Esophagus squamous epithelium (tissue), 5 donors: Measurements from ENCODE around the gene SAP30L. TPM values are rescaled to one million over a fixed set of nuclear protein-coding genes. Genes with fewer than 3 reads are reported as not detected.

Source experiments
- DNase-seq: peaks from one replicate; lab custom pipeline; 2025; lab: John Stamatoyannopoulos, UW
- H3K27ac ChIP-seq, 4 donors: fragments of 200-600 bp; sonication (generic); one replicate each; pipeline ENCODE4 v1.5.1; 2016 to 2019; ENCODE audit warnings: mild to moderate bottlenecking in 1 of 4
- H3K27me3 ChIP-seq, 4 donors: fragments of 200-600 bp; sonication (generic); 1 replicate in 3 of 4; 2 replicates in 1 of 4; pipeline versions ENCODE4 v1.5.1 to v1.6.0; 2017 to 2021; ENCODE audit warnings: antibody characterized with exemption in 1 of 4
- H3K36me3 ChIP-seq, 3 donors: fragments of 200-600 bp; sonication (generic); one replicate each; pipeline ENCODE4 v1.5.1; 2016 to 2019
- H3K4me1 ChIP-seq, 3 donors: fragments of 200-600 bp; sonication (generic); one replicate each; pipeline ENCODE4 v1.5.1; 2017 to 2019
- H3K4me3 ChIP-seq, 4 donors: fragments of 200-600 bp; sonication (generic); 1 replicate in 3 of 4; 2 replicates in 1 of 4; pipeline ENCODE4 v1.5.1; 2016 to 2019; ENCODE audit warnings: mild to moderate bottlenecking in 2 of 4, moderate library complexity in 1 of 4
- H3K9me3 ChIP-seq, 3 donors: fragments of 200-600 bp; sonication (generic); one replicate each; pipeline ENCODE4 v1.5.1; 2016 to 2019
- POLR2A ChIP-seq, 4 donors: fragments of 450-650 bp; IDR thresholded peaks; one replicate each; pipeline ENCODE4 v1.6.1; 2017; ENCODE audit warnings: antibody characterized with exemption in 4 of 4, mild to moderate bottlenecking in 4 of 4, moderate library complexity in 3 of 4
- WGBS, 2 donors: methylation state at CpG; one replicate each; pipeline ENCODE4 v1.1.5; 2018; 5-methylcytosine and 5-hydroxymethylcytosine counted together
- intact Hi-C: fragments of 100-400 bp; cut with DNase I; formaldehyde crosslinking; loops from one replicate; pipeline ENCODE4 v1.15.0; 2022
- total RNA-seq, 4 donors: library from RNA; depleted of rRNA; stranded (reverse); fragments of >200 nt; gene quantifications; one replicate each; pipeline ENCODE4 v1.1.0, GENCODE V29; 2016
- TF ChIP-seq, protein P1 (sequence below), 6 experiments: fragments of 450-650 bp in 4 of 6; fragments of 200-600 bp in 2 of 6; sonication (generic) in 2 of 6; IDR thresholded peaks; one replicate each; pipeline ENCODE4 v1.5.1; 2016 to 2019; ENCODE audit warnings: antibody characterized with exemption in 6 of 6, mild to moderate bottlenecking in 4 of 6, moderate library complexity in 4 of 6
- donor health status: DM: yes; HTN: yes; CAD: no.

The SAP30L gene
- total RNA-seq, 4 donors from 2014 or later = 11.1 to 32.0 (median 12.0) TPM

DNA sequence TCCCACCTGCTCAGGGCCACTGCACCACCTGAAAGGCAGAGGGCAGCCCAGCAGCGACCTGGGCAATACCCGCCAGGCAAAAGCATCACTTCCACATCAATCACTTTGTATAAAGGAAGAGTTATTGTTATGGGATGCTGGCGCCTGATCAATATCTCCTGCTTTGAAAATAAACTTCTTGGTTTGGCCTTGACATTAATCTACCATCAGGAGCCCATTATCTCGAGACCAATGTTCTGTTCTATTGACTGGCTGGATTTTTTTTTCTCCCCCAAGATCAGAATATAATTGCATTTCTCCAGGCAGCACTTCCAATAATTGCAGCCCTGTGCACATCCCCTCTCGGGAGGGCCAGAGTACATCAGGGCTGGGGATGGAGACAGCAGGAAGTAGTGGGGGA is 44.4 kb upstream of the SAP30L start:
- TF ChIP-seq, protein P1, sequence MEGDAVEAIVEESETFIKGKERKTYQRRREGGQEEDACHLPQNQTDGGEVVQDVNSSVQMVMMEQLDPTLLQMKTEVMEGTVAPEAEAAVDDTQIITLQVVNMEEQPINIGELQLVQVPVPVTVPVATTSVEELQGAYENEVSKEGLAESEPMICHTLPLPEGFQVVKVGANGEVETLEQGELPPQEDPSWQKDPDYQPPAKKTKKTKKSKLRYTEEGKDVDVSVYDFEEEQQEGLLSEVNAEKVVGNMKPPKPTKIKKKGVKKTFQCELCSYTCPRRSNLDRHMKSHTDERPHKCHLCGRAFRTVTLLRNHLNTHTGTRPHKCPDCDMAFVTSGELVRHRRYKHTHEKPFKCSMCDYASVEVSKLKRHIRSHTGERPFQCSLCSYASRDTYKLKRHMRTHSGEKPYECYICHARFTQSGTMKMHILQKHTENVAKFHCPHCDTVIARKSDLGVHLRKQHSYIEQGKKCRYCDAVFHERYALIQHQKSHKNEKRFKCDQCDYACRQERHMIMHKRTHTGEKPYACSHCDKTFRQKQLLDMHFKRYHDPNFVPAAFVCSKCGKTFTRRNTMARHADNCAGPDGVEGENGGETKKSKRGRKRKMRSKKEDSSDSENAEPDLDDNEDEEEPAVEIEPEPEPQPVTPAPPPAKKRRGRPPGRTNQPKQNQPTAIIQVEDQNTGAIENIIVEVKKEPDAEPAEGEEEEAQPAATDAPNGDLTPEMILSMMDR (IDR thresholded peaks at IDR 0.05) = no peak
- TF ChIP-seq POLR2A (IDR thresholded peaks at IDR 0.05) = no peak
- H3K27me3 ChIP-seq = no peaks in the 10 kb centered on the region
- H3K27ac ChIP-seq = no peak overlapping the region
- H3K9me3 ChIP-seq = no peaks in the 10 kb centered on the region
- no peak overlapping the region for H3K4me3 ChIP-seq
- intact Hi-C loops = loop anchor here (5.0 to 10.0 kb wide), 2 partner anchors 334 to 427 kb away; no protein-coding TSS in a partner anchor
- peaks cover 6 to 11% (median 6%) of the 10 kb centered on the region in 3 donors for H3K4me1 ChIP-seq
- no peak for DNase-seq
- no peaks in the 10 kb centered on the region for H3K36me3 ChIP-seq
- 69 to 100% methylated on average over 2 to 4 of the region's 5 CpGs for WGBS, 2 donors

GRCh38 chr5:154401931-154402330 is 43.9 kb upstream of the SAP30L start:
- no peak for DNase-seq
- Histone ChIP-seq H3K27me3 (no peaks in the 10 kb centered on the region), H3K4me1 (peaks cover 6 to 11% (median 6%) of the 10 kb centered on the region in 3 donors), H3K4me3 (no peak overlapping the region), H3K27ac (no peak overlapping the region), H3K36me3 (no peaks in the 10 kb centered on the region), H3K9me3 (no peaks in the 10 kb centered on the region)
- TF ChIP-seq, protein P1 (IDR thresholded peaks at IDR 0.05) = no peak
- no peak for TF ChIP-seq POLR2A (IDR thresholded peaks at IDR 0.05)
- intact Hi-C loops = loop anchor here (5.0 to 10.0 kb wide), 2 partner anchors 335 to 427 kb away; no protein-coding TSS in a partner anchor
- WGBS, 2 donors = 93 to 95% methylated on average over 9 of the region's 9 CpGs

GRCh38 chr5:154402611-154403010 is 43.2 kb upstream of the SAP30L start:
- Histone ChIP-seq H3K36me3 (no peaks in the 10 kb centered on the region), H3K27me3 (no peaks in the 10 kb centered on the region), H3K4me1 (peaks cover 6 to 11% (median 6%) of the 10 kb centered on the region in 3 donors), H3K27ac (no peak overlapping the region), H3K4me3 (no peak overlapping the region), H3K9me3 (no peaks in the 10 kb centered on the region)
- TF ChIP-seq POLR2A (IDR thresholded peaks at IDR 0.05) = no peak
- TF ChIP-seq, protein P1 (IDR thresholded peaks at IDR 0.05) = no peak
- WGBS, 2 donors = 89 to 93% methylated on average over 5 to 9 of the region's 10 CpGs
- no peak for DNase-seq
- intact Hi-C loops = loop anchor here (5.0 to 10.0 kb wide), 2 partner anchors 335 to 428 kb away; no protein-coding TSS in a partner anchor

GRCh38 chr5:154403234-154403633 is 42.6 kb upstream of the SAP30L start:
- Histone ChIP-seq H3K27ac (no peak overlapping the region), H3K9me3 (no peaks in the 10 kb centered on the region), H3K36me3 (no peaks in the 10 kb centered on the region), H3K4me3 (no peak overlapping the region), H3K27me3 (no peaks in the 10 kb centered on the region), H3K4me1 (peaks cover 6 to 11% (median 6%) of the 10 kb centered on the region in 3 donors)
- DNase-seq = no peak
- no peak for TF ChIP-seq POLR2A (IDR thresholded peaks at IDR 0.05)
- TF ChIP-seq, protein P1 (IDR thresholded peaks at IDR 0.05) = no peak
- intact Hi-C loops = loop anchor here (5.0 to 10.0 kb wide), 2 partner anchors 336 to 428 kb away; no protein-coding TSS in a partner anchor
- WGBS, 2 donors = 98 to 100% methylated on average over 1 to 4 of the region's 4 CpGs

GRCh38 chr5:154403776-154404387 is 41.9 kb upstream of the SAP30L start:
- Histone ChIP-seq H3K27me3 (no peaks in the 10 kb centered on the region), H3K36me3 (no peaks in the 10 kb centered on the region), H3K4me3 (no peak overlapping the region), H3K27ac (no peak overlapping the region), H3K9me3 (no peaks in the 10 kb centered on the region), H3K4me1 (peaks cover 6 to 11% (median 6%) of the 10 kb centered on the region in 3 donors)
- 80 to 87% methylated on average over 1 to 8 of the region's 8 CpGs for WGBS, 2 donors
- DNase-seq = no peak
- intact Hi-C loops = loop anchor here (5.0 to 10.0 kb wide), 2 partner anchors 337 to 429 kb away; no protein-coding TSS in a partner anchor
- TF ChIP-seq POLR2A (IDR thresholded peaks at IDR 0.05) = no peak
- TF ChIP-seq, protein P1 (IDR thresholded peaks at IDR 0.05) = no peak
